Activated CD8-positive, alpha-beta memory T cell treated with anti-CD3 and anti-CD28 coated beads for 48 hours (primary cell): ENCODE data around the gene IFNLR1.

Source experiments
- DNase-seq, 3 experiments: peaks; one replicate each; pipeline ENCODE4 v3.0.0-alpha.2; 2020; ENCODE audit warnings: low read depth in 2 of 3, low spot score in 2 of 3

Gene IFNLR1

GRCh38 chr1:24150234-24151174 is 36.6 kb downstream of the IFNLR1 start:
- DNase-seq: peak; percentile 67 to 94 (median 80)

GRCh38 chr1:24149866-24150233 is 37.2 kb downstream of the IFNLR1 start:
- peak in 1 of 3 experiments; percentile 20 for DNase-seq

- DNase-seq: no peak
Measured at GRCh38 chr1:24147816-24148215, 39.3 kb downstream of the IFNLR1 start.

GRCh38 chr1:24147194-24147593 is 39.9 kb downstream of the IFNLR1 start:
- DNase-seq: no peak

- no peak for DNase-seq
Measured at GRCh38 chr1:24142546-24143534, 44.2 kb downstream of the IFNLR1 start, which contains the start of gene IL22RA1. TSS of gene IL22RA1 (minus strand) at chr1:24143140. CDS start at chr1:24143082, 58 bp downstream.

GRCh38 chr1:24141311-24141997 is 45.6 kb downstream of the IFNLR1 start:
- no peak for DNase-seq

GRCh38 chr1:24140741-24141181 is 46.3 kb downstream of the IFNLR1 start:
- no peak for DNase-seq

GRCh38 chr1:24139841-24140425 is 47.2 kb downstream of the IFNLR1 start:
- no peak for DNase-seq

- no peak for DNase-seq
Measured at GRCh38 chr1:24139222-24139489, 47.9 kb downstream of the IFNLR1 start.

- DNase-seq: no peak
Measured at GRCh38 chr1:24138476-24139221, 48.4 kb downstream of the IFNLR1 start.

GRCh38 chr1:24136956-24137539 is 50.0 kb downstream of the IFNLR1 start:
- no peak for DNase-seq

- DNase-seq: no peak
Measured at GRCh38 chr1:24134376-24134775, 52.7 kb downstream of the IFNLR1 start.

GRCh38 chr1:24133819-24134218 is 53.3 kb downstream of the IFNLR1 start:
- no peak for DNase-seq

GRCh38 chr1:24130385-24130784 is 56.7 kb downstream of the IFNLR1 start:
- no peak for DNase-seq

GRCh38 chr1:24127801-24128363 is 59.2 kb downstream of the IFNLR1 start:
- no peak for DNase-seq

- no peak for DNase-seq
Measured at GRCh38 chr1:24127134-24127800, 59.8 kb downstream of the IFNLR1 start.

- no peak for DNase-seq
Measured at GRCh38 chr1:24126672-24127023, 60.4 kb downstream of the IFNLR1 start.

- DNase-seq: no peak
Measured at GRCh38 chr1:24126018-24126671, 60.9 kb downstream of the IFNLR1 start.
